SK-N-SH (cell line): Measurements from ENCODE around the gene SEMA3B. TPM values are rescaled to one million over a fixed set of nuclear protein-coding genes. Genes with fewer than 3 reads are reported as not detected.

ENCODE experiments used
- CTCF ChIA-PET: fragments of 300-600, 350-600 bp; formaldehyde crosslinking; extraction: SDS; loops from one replicate; lab custom pipeline; 2021; lab: Yijun Ruan, JAX
- POLR2A ChIA-PET: fragments of 350-600 bp; sonication (Branson Sonifier 250); formaldehyde crosslinking; extraction: SDS; loops from one replicate; lab custom pipeline; 2020; ENCODE audit warnings: antibody characterized with exemption, inconsistent platforms; lab: Yijun Ruan, JAX
- DNase-seq: peaks from one replicate; pipeline ENCODE4 v3.0.0; 2012
- H2AFZ ChIP-seq: fragments of 200-600 bp; sonication (generic); 2 replicates; pipeline ENCODE4 v1.8.1; 2016; ENCODE audit warnings: antibody characterized with exemption, mild to moderate bottlenecking, low read depth
- H3F3A ChIP-seq: fragments of 200-600 bp; sonication (generic); replicated peaks from 2 replicates; pipeline ENCODE3; 2016; ENCODE audit warnings: antibody characterized with exemption, mild to moderate bottlenecking; ENCODE audit not compliant: insufficient read depth
- H3K27ac ChIP-seq, 2 experiments: fragments of 200-500 bp in 1 of 2; fragments of 200-600 bp in 1 of 2; sonication (Bioruptor generic) in 1 of 2; sonication (generic), shearing (Covaris generic) in 1 of 2; 2 replicates each; pipeline versions ENCODE4 v1.5.1 to v1.6.1; 2014 to 2016; ENCODE audit warnings: low read depth in 2 of 2, inconsistent platforms in 1 of 2, low read length in 1 of 2, mild to moderate bottlenecking in 1 of 2, mixed read lengths in 1 of 2
- H3K27me3 ChIP-seq: fragments of 200-600 bp; sonication (generic), shearing (Covaris generic); 2 replicates; pipeline ENCODE4 v1.6.1; 2016; ENCODE audit warnings: mixed run types; ENCODE audit not compliant: insufficient read depth
- H3K36me3 ChIP-seq, 2 experiments: fragments of 200-500 bp in 1 of 2; fragments of 200-600 bp in 1 of 2; sonication (Bioruptor generic) in 1 of 2; sonication (generic) in 1 of 2; replicated peaks in 1 of 2; 2 replicates each; pipeline versions ENCODE3 to v1.5.1; 2014 to 2016; ENCODE audit warnings: low read length in 1 of 2, mild to moderate bottlenecking in 1 of 2; ENCODE audit not compliant: insufficient read depth in 2 of 2, control insufficient read depth in 1 of 2
- H3K4me1 ChIP-seq, 2 experiments: fragments of 200-500 bp in 1 of 2; fragments of 200-600 bp in 1 of 2; sonication (Bioruptor generic) in 1 of 2; sonication (generic), shearing (Covaris generic) in 1 of 2; 2 replicates each; pipeline versions ENCODE4 v1.5.1 to v1.6.1; 2014 to 2016; ENCODE audit warnings: low read depth in 1 of 2, low read length in 1 of 2, mixed run types in 1 of 2; ENCODE audit not compliant: insufficient read depth in 2 of 2, control insufficient read depth in 1 of 2
- H3K4me2 ChIP-seq: fragments of 200-600 bp; sonication (generic), shearing (Covaris generic); 2 replicates; pipeline ENCODE4 v1.6.1; 2017; ENCODE audit warnings: mixed run types
- H3K4me3 ChIP-seq, 2 experiments: fragments of 200-500 bp in 1 of 2; fragments of 200-600 bp in 1 of 2; sonication (Bioruptor generic) in 1 of 2; sonication (generic), shearing (Covaris generic) in 1 of 2; 2 replicates each; pipeline versions ENCODE4 v1.5.1 to v1.8.1; 2014 to 2016; ENCODE audit warnings: low read depth in 2 of 2, inconsistent platforms in 1 of 2, low read length in 1 of 2, mild to moderate bottlenecking in 1 of 2, mixed read lengths in 1 of 2, moderate library complexity in 1 of 2
- H3K79me2 ChIP-seq: fragments of 200-600 bp; sonication (generic); 2 replicates; pipeline ENCODE4 v1.8.1; 2017; ENCODE audit warnings: mild to moderate bottlenecking; ENCODE audit not compliant: insufficient read depth
- H3K9ac ChIP-seq: fragments of 200-600 bp; sonication (generic); 2 replicates; pipeline ENCODE4 v1.6.1; 2017; ENCODE audit warnings: mixed run types
- H3K9me2 ChIP-seq: fragments of 200-600 bp; sonication (generic); 2 replicates; pipeline ENCODE4 v1.6.1; 2017; ENCODE audit warnings: mixed run types
- H3K9me3 ChIP-seq: fragments of 200-600 bp; sonication (generic); 2 replicates; pipeline ENCODE4 v1.6.1; 2017; ENCODE audit warnings: mixed run types, mild to moderate bottlenecking, moderate library complexity
- H4K20me1 ChIP-seq: fragments of 200-600 bp; sonication (generic); 2 replicates; pipeline ENCODE4 v1.6.1; 2017; ENCODE audit warnings: mild to moderate bottlenecking, mixed run types; ENCODE audit not compliant: insufficient read depth
- EP300 ChIP-seq, 2 experiments: IDR thresholded peaks; 2 replicates each; pipeline versions ENCODE4 v1.4.0 to v1.6.1; 2012; ENCODE audit warnings: borderline replicate concordance in 1 of 2, low read depth in 1 of 2, low read length in 1 of 2
- FOXM1 ChIP-seq: IDR thresholded peaks from 2 replicates; pipeline ENCODE4 v1.4.0; 2012; ENCODE audit warnings: low read depth, mild to moderate bottlenecking
- GATA2 ChIP-seq: sonication (generic); formaldehyde crosslinking; IDR thresholded peaks from 2 replicates; pipeline ENCODE4 v1.5.0; 2020; ENCODE audit warnings: mild to moderate bottlenecking, missing genetic modification reagents
- MAX ChIP-seq: IDR thresholded peaks from 2 replicates; pipeline ENCODE4 v1.4.0; 2012; ENCODE audit warnings: low read depth
- MXI1 ChIP-seq: IDR thresholded peaks from 2 replicates; pipeline ENCODE4 v1.6.1; 2012; ENCODE audit warnings: mild to moderate bottlenecking, low read depth, low read length, improper control_type of control experiment
- NRF1 ChIP-seq: IDR thresholded peaks from 2 replicates; pipeline ENCODE4 v1.6.1; 2012; ENCODE audit warnings: low read depth, mild to moderate bottlenecking, low read length
- POLR2AphosphoS5 ChIP-seq: IDR thresholded peaks from 2 replicates; pipeline ENCODE4 v1.6.1; 2012; ENCODE audit warnings: low read depth, low read length
- RAD21 ChIP-seq: IDR thresholded peaks from 2 replicates; pipeline ENCODE4 v1.6.1; 2012; ENCODE audit warnings: mild to moderate bottlenecking, low read length
- RFX5 ChIP-seq: IDR thresholded peaks from 2 replicates; pipeline ENCODE4 v1.6.1; 2012; ENCODE audit warnings: mild to moderate bottlenecking, improper control_type of control experiment, low read length
- YY1 ChIP-seq: IDR thresholded peaks from 2 replicates; pipeline ENCODE4 v1.4.0; 2012; ENCODE audit warnings: low read depth, mild to moderate bottlenecking
- WGBS: methylation state at CpG from one replicate; pipeline ENCODE4 v1.1.6; 2017; ENCODE audit warnings: low lambda C conversion rate; 5-methylcytosine and 5-hydroxymethylcytosine counted together
- polyA plus RNA-seq, 3 experiments: library from polyadenylated mRNA; depleted of rRNA; stranded (reverse); fragments of >200 nt; gene quantifications; 2 replicates each; pipeline ENCODE4 v1.2.3, GENCODE V29; 2012
- TF ChIP-seq, protein P1 (sequence below): IDR thresholded peaks from 2 replicates; pipeline ENCODE4 v1.6.1; 2012; ENCODE audit warnings: mild to moderate bottlenecking, low read depth, low read length, moderate library complexity
- TF ChIP-seq, protein P2 (sequence below): IDR thresholded peaks from 2 replicates; pipeline ENCODE4 v1.4.0; 2012; ENCODE audit warnings: low read depth, borderline replicate concordance
- TF ChIP-seq, protein P3 (sequence below): IDR thresholded peaks from 2 replicates; pipeline ENCODE4; 2012

The SEMA3B gene
- polyA plus RNA-seq, 1 of the 3 experiments (the other 2 are of a cell fraction), result 14.9 TPM

DNA sequence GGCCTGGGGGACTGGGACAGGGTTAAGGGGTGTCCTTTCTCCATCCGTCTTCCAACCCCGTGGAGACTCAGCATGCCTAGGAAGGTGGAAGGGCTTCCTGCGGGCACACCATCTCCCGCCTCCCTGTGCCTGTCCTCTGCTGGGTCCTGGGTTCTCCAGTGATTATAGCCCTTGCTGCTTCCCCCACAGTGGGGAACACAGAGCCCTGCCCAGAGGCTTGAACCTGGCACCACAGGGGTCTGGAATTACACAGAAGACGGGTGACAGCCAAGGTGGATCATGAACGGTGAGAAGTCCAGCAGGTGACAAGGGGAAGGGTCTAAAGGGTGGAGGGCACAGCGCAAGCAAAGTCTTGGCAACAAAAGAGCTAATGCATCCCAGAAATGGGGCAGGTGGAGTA, 6.2 kb upstream of the SEMA3B start:
- peaks cover 12% of the 10 kb centered on the region for H3K79me2 ChIP-seq
- ChIA-PET POLR2A (no interaction called here), CTCF (interaction anchor here (0.6 to 1.8 kb wide), 6 partner anchors 9 to 37 kb away, joined by 3 to 8 read pairs (median 3); no protein-coding TSS in a partner anchor)
- peaks cover 38% of the 10 kb centered on the region for H3F3A ChIP-seq
- H3K4me1 ChIP-seq, result peaks cover 26 to 42% of the 10 kb centered on the region in 2 experiments; a peak in 3 of 4 replicates
- H3K9ac ChIP-seq, result no peak overlapping the region
- DNase-seq, result no peak
- H3K4me2 ChIP-seq, result no peak overlapping the region
- H3K36me3 ChIP-seq, result peaks cover 4 to 16% of the 10 kb centered on the region in 2 experiments
- H3K27me3 ChIP-seq, result no peaks in the 10 kb centered on the region
- TF ChIP-seq MXI1, result no peak
- no peak for TF ChIP-seq RFX5
- TF ChIP-seq RAD21, result no peak
- TF ChIP-seq MAX, result no peak
- no peak for TF ChIP-seq GATA2 (CRISPR knock-in tag)
- TF ChIP-seq, protein P1, sequence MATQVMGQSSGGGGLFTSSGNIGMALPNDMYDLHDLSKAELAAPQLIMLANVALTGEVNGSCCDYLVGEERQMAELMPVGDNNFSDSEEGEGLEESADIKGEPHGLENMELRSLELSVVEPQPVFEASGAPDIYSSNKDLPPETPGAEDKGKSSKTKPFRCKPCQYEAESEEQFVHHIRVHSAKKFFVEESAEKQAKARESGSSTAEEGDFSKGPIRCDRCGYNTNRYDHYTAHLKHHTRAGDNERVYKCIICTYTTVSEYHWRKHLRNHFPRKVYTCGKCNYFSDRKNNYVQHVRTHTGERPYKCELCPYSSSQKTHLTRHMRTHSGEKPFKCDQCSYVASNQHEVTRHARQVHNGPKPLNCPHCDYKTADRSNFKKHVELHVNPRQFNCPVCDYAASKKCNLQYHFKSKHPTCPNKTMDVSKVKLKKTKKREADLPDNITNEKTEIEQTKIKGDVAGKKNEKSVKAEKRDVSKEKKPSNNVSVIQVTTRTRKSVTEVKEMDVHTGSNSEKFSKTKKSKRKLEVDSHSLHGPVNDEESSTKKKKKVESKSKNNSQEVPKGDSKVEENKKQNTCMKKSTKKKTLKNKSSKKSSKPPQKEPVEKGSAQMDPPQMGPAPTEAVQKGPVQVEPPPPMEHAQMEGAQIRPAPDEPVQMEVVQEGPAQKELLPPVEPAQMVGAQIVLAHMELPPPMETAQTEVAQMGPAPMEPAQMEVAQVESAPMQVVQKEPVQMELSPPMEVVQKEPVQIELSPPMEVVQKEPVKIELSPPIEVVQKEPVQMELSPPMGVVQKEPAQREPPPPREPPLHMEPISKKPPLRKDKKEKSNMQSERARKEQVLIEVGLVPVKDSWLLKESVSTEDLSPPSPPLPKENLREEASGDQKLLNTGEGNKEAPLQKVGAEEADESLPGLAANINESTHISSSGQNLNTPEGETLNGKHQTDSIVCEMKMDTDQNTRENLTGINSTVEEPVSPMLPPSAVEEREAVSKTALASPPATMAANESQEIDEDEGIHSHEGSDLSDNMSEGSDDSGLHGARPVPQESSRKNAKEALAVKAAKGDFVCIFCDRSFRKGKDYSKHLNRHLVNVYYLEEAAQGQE, result no peak
- no peak for TF ChIP-seq YY1
- TF ChIP-seq POLR2AphosphoS5, result no peak
- TF ChIP-seq, protein P2, sequence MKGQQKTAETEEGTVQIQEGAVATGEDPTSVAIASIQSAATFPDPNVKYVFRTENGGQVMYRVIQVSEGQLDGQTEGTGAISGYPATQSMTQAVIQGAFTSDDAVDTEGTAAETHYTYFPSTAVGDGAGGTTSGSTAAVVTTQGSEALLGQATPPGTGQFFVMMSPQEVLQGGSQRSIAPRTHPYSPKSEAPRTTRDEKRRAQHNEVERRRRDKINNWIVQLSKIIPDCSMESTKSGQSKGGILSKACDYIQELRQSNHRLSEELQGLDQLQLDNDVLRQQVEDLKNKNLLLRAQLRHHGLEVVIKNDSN, result no peak
- TF ChIP-seq EP300 (IDR thresholded peaks at IDR 0.05; ENCODE audit: borderline replicate concordance in 1 of 2, low read depth in 1 of 2, low read length in 1 of 2), result no peak
- no peak for TF ChIP-seq NRF1
- TF ChIP-seq, protein P3, sequence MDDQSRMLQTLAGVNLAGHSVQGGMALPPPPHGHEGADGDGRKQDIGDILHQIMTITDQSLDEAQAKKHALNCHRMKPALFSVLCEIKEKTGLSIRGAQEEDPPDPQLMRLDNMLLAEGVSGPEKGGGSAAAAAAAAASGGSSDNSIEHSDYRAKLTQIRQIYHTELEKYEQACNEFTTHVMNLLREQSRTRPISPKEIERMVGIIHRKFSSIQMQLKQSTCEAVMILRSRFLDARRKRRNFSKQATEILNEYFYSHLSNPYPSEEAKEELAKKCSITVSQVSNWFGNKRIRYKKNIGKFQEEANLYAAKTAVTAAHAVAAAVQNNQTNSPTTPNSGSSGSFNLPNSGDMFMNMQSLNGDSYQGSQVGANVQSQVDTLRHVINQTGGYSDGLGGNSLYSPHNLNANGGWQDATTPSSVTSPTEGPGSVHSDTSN, result no peak
- TF ChIP-seq FOXM1, result no peak
- H3K4me3 ChIP-seq, result no peak overlapping the region
- no peaks in the 10 kb centered on the region for H4K20me1 ChIP-seq
- H2AFZ ChIP-seq, result no peak overlapping the region
- no peaks in the 10 kb centered on the region for H3K9me3 ChIP-seq
- H3K27ac ChIP-seq, result peak overlapping the region in 1 of 2 experiments; percentile 83; a peak in 2 of 4 replicates
- 94% methylated on average over 7 of the region's 7 CpGs for WGBS
- no peaks in the 10 kb centered on the region for H3K9me2 ChIP-seq
